ENCODE data around the gene CDH13.

CDH13 gene

DNA sequence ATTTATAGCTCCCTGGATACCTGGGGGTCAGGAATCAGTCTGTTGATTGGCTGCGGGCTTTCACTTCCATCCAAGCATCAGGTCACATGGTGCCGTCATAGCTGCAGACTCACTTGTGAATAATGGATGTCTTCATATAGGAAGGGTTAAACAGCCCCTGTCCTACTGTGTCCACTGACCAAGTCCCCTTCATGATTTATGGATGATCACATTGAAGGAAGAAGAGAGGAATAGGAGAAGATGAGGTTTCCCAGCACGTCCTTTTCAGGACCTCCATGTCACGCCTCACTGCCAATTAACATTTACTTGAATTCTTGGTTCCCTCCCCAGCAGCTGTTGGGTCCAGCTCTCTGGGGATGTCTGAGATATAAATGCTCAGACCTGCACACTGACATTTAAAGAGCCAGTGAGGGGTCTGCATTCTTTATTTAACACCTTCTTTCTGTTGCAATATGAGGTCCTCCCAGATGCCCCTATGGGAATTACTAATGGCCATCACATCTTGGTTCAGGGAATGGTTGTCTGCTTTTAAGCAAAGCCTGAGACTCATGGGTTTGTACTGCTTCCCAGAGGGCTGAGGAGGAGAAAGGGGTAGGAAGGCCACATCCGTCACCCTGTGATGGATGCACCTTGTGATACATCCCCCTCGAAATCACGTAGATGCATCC, 950.4 kb downstream of the CDH13 start:
- Histone ChIP-seq H3K27ac (replicated peaks) (no peak overlapping the region), H3K4me3 (replicated peaks; ENCODE audit: insufficient read depth, low read length) (no peak overlapping the region), H3K27me3 (ENCODE audit: insufficient read depth, poor library complexity, severe bottlenecking) (no peaks in the 10 kb centered on the region)
- TF ChIP-seq GABPA (IDR thresholded peaks at IDR 0.05; ENCODE audit: low read depth) (no peak), SPI1 (IDR thresholded peaks at IDR 0.05; ENCODE audit: borderline replicate concordance, low read depth) (no peak), POLR2AphosphoS5 (IDR thresholded peaks at IDR 0.05; ENCODE audit: low read depth) (no peak)
- TF ChIP-seq, protein P1, sequence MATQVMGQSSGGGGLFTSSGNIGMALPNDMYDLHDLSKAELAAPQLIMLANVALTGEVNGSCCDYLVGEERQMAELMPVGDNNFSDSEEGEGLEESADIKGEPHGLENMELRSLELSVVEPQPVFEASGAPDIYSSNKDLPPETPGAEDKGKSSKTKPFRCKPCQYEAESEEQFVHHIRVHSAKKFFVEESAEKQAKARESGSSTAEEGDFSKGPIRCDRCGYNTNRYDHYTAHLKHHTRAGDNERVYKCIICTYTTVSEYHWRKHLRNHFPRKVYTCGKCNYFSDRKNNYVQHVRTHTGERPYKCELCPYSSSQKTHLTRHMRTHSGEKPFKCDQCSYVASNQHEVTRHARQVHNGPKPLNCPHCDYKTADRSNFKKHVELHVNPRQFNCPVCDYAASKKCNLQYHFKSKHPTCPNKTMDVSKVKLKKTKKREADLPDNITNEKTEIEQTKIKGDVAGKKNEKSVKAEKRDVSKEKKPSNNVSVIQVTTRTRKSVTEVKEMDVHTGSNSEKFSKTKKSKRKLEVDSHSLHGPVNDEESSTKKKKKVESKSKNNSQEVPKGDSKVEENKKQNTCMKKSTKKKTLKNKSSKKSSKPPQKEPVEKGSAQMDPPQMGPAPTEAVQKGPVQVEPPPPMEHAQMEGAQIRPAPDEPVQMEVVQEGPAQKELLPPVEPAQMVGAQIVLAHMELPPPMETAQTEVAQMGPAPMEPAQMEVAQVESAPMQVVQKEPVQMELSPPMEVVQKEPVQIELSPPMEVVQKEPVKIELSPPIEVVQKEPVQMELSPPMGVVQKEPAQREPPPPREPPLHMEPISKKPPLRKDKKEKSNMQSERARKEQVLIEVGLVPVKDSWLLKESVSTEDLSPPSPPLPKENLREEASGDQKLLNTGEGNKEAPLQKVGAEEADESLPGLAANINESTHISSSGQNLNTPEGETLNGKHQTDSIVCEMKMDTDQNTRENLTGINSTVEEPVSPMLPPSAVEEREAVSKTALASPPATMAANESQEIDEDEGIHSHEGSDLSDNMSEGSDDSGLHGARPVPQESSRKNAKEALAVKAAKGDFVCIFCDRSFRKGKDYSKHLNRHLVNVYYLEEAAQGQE (IDR thresholded peaks at IDR 0.05; ENCODE audit: insufficient replicate concordance, low read depth): no peak
- TF ChIP-seq, protein P2, sequence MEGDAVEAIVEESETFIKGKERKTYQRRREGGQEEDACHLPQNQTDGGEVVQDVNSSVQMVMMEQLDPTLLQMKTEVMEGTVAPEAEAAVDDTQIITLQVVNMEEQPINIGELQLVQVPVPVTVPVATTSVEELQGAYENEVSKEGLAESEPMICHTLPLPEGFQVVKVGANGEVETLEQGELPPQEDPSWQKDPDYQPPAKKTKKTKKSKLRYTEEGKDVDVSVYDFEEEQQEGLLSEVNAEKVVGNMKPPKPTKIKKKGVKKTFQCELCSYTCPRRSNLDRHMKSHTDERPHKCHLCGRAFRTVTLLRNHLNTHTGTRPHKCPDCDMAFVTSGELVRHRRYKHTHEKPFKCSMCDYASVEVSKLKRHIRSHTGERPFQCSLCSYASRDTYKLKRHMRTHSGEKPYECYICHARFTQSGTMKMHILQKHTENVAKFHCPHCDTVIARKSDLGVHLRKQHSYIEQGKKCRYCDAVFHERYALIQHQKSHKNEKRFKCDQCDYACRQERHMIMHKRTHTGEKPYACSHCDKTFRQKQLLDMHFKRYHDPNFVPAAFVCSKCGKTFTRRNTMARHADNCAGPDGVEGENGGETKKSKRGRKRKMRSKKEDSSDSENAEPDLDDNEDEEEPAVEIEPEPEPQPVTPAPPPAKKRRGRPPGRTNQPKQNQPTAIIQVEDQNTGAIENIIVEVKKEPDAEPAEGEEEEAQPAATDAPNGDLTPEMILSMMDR (IDR thresholded peaks at IDR 0.05; ENCODE audit: insufficient read depth, low read length): no peak
- DNase-seq (ENCODE audit: low read depth in 1 of 2, low spot score in 1 of 2): no peak

DNA sequence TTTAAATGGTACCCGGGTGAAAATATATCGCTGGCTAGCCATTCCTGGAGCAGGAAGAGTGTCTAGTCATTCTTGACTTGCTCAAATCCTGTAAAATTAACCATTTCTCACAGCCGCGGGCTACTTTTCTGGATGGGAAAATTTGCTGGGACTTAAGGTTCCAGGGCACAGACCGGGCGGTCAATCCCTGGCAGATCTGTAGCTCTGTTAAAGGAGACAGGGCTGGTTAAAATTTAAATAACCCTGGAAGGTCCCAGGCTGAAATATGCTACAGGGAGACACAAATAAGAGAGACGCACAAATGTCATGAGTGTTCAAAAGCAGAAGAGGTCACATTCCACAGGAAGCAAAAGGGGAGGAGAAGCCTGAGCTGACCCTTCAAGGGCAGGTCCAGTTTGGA, 951.4 kb downstream of the CDH13 start:
- DNase-seq (ENCODE audit: low read depth in 1 of 2, low spot score in 1 of 2): no peak
- no peak overlapping the region for H3K4me3 ChIP-seq (replicated peaks; ENCODE audit: insufficient read depth, low read length)
- TF ChIP-seq SPI1 (IDR thresholded peaks at IDR 0.05; ENCODE audit: borderline replicate concordance, low read depth) (no peak), POLR2AphosphoS5 (IDR thresholded peaks at IDR 0.05; ENCODE audit: low read depth) (no peak), GABPA (IDR thresholded peaks at IDR 0.05; ENCODE audit: low read depth) (no peak)
- TF ChIP-seq, protein P2 (IDR thresholded peaks at IDR 0.05; ENCODE audit: insufficient read depth, low read length): no peak
- TF ChIP-seq, protein P1 (IDR thresholded peaks at IDR 0.05; ENCODE audit: insufficient replicate concordance, low read depth): no peak
- no peak overlapping the region for H3K27ac ChIP-seq (replicated peaks)
- H3K27me3 ChIP-seq (ENCODE audit: insufficient read depth, poor library complexity, severe bottlenecking): no peaks in the 10 kb centered on the region

DNA sequence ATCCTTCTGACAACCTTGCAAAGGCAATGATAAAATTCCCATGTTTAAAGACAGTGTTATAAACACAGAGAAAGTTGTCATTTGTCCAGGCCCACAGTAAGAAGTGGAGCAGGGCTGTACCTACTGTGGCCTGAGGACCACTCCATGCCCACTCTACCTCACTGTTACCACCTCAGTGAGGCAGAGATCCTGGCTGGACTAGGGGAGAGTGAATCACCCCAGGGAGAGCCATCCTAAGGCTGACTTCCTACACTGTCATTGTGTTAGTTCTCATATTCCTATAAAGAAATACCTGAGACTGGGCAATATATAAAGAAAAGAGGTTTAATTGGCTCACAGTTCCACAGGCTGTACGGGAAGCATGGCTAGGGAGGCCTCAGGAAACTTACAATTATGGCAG, 952.3 kb downstream of the CDH13 start:
- DNase-seq (ENCODE audit: low read depth in 1 of 2, low spot score in 1 of 2): no peak
- no peak overlapping the region for H3K27ac ChIP-seq (replicated peaks)
- H3K4me3 ChIP-seq (replicated peaks; ENCODE audit: insufficient read depth, low read length): no peak overlapping the region
- TF ChIP-seq, protein P2 (IDR thresholded peaks at IDR 0.05; ENCODE audit: insufficient read depth, low read length): no peak
- TF ChIP-seq, protein P1 (IDR thresholded peaks at IDR 0.05; ENCODE audit: insufficient replicate concordance, low read depth): no peak
- TF ChIP-seq POLR2AphosphoS5 (IDR thresholded peaks at IDR 0.05; ENCODE audit: low read depth) (no peak), GABPA (IDR thresholded peaks at IDR 0.05; ENCODE audit: low read depth) (no peak), SPI1 (IDR thresholded peaks at IDR 0.05; ENCODE audit: borderline replicate concordance, low read depth) (no peak)
- H3K27me3 ChIP-seq (ENCODE audit: insufficient read depth, poor library complexity, severe bottlenecking): no peaks in the 10 kb centered on the region
